H1 (cell line): ENCODE data around the gene GMFB. TPM values are rescaled to one million over a fixed set of nuclear protein-coding genes. Genes with fewer than 3 reads are reported as not detected.

ENCODE experiments used
- CTCF ChIA-PET: fragments of 300-600 bp; sonication (Branson Sonifier 250); formaldehyde crosslinking; loops from one replicate; lab custom pipeline; 2021; ENCODE audit not compliant: partially characterized antibody; lab: Charles Lee
- POLR2A ChIA-PET: fragments of 300-600 bp; sonication (Branson Sonifier 250); formaldehyde crosslinking; loops from one replicate; lab custom pipeline; 2021; ENCODE audit warnings: inconsistent platforms; ENCODE audit not compliant: partially characterized antibody; lab: Charles Lee
- DNase-seq, 2 experiments: peaks; one replicate each; pipeline versions ENCODE4 v3.0.0 to v3.0.0-alpha.2; 2010 to 2022; ENCODE audit warnings: low spot score in 2 of 2, low read depth in 1 of 2, mixed read lengths in 1 of 2
- FAIRE-seq: peaks from 2 replicates; lab custom pipeline; 2011; peaks lifted over from hg19 to GRCh38; lab: Jason Lieb, UNC
- H2AFZ ChIP-seq: 2 replicates; pipeline ENCODE4 v1.8.1; 2012; ENCODE audit warnings: low read length, inconsistent platforms
- H2AK5ac ChIP-seq: 2 replicates; pipeline ENCODE4 v1.6.1; 2013; ENCODE audit warnings: low read depth, low read length
- H2BK120ac ChIP-seq: replicated peaks from 2 replicates; pipeline ENCODE3; 2013; ENCODE audit warnings: low read depth, low read length, inconsistent platforms
- H2BK12ac ChIP-seq: 2 replicates; pipeline ENCODE4 v1.6.1; 2013; ENCODE audit warnings: low read depth, low read length
- H2BK15ac ChIP-seq: 2 replicates; pipeline ENCODE4 v1.6.1; 2013; ENCODE audit warnings: low read length
- H2BK20ac ChIP-seq: 2 replicates; pipeline ENCODE4 v1.6.1; 2013; ENCODE audit warnings: low read length
- H2BK5ac ChIP-seq: 2 replicates; pipeline ENCODE4 v1.6.1; 2013; ENCODE audit warnings: low read depth, low read length
- H3K14ac ChIP-seq: 2 replicates; pipeline ENCODE4 v1.6.1; 2013; ENCODE audit warnings: inconsistent platforms; ENCODE audit not compliant: insufficient read length
- H3K18ac ChIP-seq: 2 replicates; pipeline ENCODE4 v1.6.1; 2013; ENCODE audit warnings: low read length; ENCODE audit errors: extremely low read depth
- H3K23ac ChIP-seq: 2 replicates; pipeline ENCODE4 v1.6.1; 2013; ENCODE audit warnings: inconsistent platforms; ENCODE audit not compliant: insufficient read length
- H3K23me2 ChIP-seq: 2 replicates; pipeline ENCODE4 v1.6.1; 2013; ENCODE audit warnings: low read depth, low read length
- H3K27ac ChIP-seq: 2 replicates; pipeline ENCODE4 v1.6.1; 2011; ENCODE audit warnings: low read depth, low read length, inconsistent platforms
- H3K27me3 ChIP-seq, 4 experiments: replicated peaks in 1 of 4; 1 replicate in 1 of 4; 2 replicates in 3 of 4; pipeline versions ENCODE4 v1.6.1 to v1.8.1; 2011 to 2013; ENCODE audit warnings: low read length in 3 of 4, mild to moderate bottlenecking in 3 of 4, inconsistent platforms in 2 of 4, mixed read lengths in 2 of 4, moderate library complexity in 1 of 4; ENCODE audit not compliant: control insufficient read depth in 3 of 4, insufficient read depth in 3 of 4; ENCODE audit errors: extremely low read depth in 1 of 4
- H3K36me3 ChIP-seq, 4 experiments: 2 replicates each; pipeline versions ENCODE4 v1.6.1 to v1.8.1; 2011 to 2013; ENCODE audit warnings: mild to moderate bottlenecking in 4 of 4, low read length in 3 of 4, moderate library complexity in 2 of 4, control low read depth in 1 of 4, inconsistent platforms in 1 of 4; ENCODE audit not compliant: insufficient read depth in 4 of 4, control insufficient read depth in 2 of 4
- H3K4ac ChIP-seq: replicated peaks from 2 replicates; pipeline ENCODE3; 2013; ENCODE audit warnings: low read length, low read depth, mixed read lengths, inconsistent platforms; ENCODE audit not compliant: insufficient read length
- H3K4me1 ChIP-seq, 4 experiments: replicated peaks in 1 of 4; 1 replicate in 1 of 4; 2 replicates in 3 of 4; pipeline versions ENCODE4 v1.6.1 to v1.8.1; 2011 to 2013; ENCODE audit warnings: low read length in 3 of 4, inconsistent platforms in 2 of 4, mixed read lengths in 1 of 4; ENCODE audit not compliant: insufficient read depth in 4 of 4, control insufficient read depth in 3 of 4
- H3K4me2 ChIP-seq, 2 experiments: 2 replicates each; pipeline versions ENCODE4 v1.6.1 to v1.8.1; 2011 to 2013; ENCODE audit warnings: low read depth in 2 of 2, low read length in 2 of 2, control low read depth in 1 of 2, inconsistent platforms in 1 of 2, mild to moderate bottlenecking in 1 of 2; ENCODE audit not compliant: insufficient read depth in 1 of 2
- H3K4me3 ChIP-seq, 4 experiments: fragments of 200-600, 300-600 bp in 1 of 4; sonication (generic), shearing (Covaris generic), sonication (Bioruptor Twin) in 1 of 4; 2 replicates each; pipeline versions ENCODE4 v1.5.1 to v1.8.1; 2011 to 2016; ENCODE audit warnings: low read length in 4 of 4, low read depth in 3 of 4, control low read depth in 2 of 4, inconsistent platforms in 2 of 4, mild to moderate bottlenecking in 2 of 4, mixed read lengths in 1 of 4, moderate library complexity in 1 of 4; ENCODE audit not compliant: insufficient read depth in 2 of 4; ENCODE audit errors: extremely low read depth in 1 of 4
- H3K56ac ChIP-seq: replicated peaks from 2 replicates; pipeline ENCODE3; 2013; ENCODE audit warnings: low read depth, mild to moderate bottlenecking, mixed read lengths, low read length, inconsistent platforms; ENCODE audit not compliant: insufficient read length
- H3K79me1 ChIP-seq: 2 replicates; pipeline ENCODE4 v1.6.1; 2013; ENCODE audit warnings: low read depth, low read length, control low read depth
- H3K79me2 ChIP-seq, 2 experiments: 2 replicates each; pipeline versions ENCODE4 v1.6.1 to v1.8.1; 2012 to 2013; ENCODE audit warnings: low read length in 2 of 2, mild to moderate bottlenecking in 2 of 2, inconsistent platforms in 1 of 2; ENCODE audit not compliant: insufficient read depth in 2 of 2, control insufficient read depth in 1 of 2
- H3K9ac ChIP-seq, 4 experiments: replicated peaks in 1 of 4; 1 replicate in 1 of 4; 2 replicates in 3 of 4; pipeline versions ENCODE4 v1.6.1 to v1.8.1; 2011 to 2013; ENCODE audit warnings: low read depth in 3 of 4, low read length in 3 of 4, control low read depth in 2 of 4, mild to moderate bottlenecking in 2 of 4, moderate library complexity in 2 of 4, inconsistent platforms in 1 of 4; ENCODE audit errors: extremely low read depth in 1 of 4
- H3K9me3 ChIP-seq, 2 experiments: 2 replicates each; pipeline versions ENCODE4 v1.6.1 to v1.8.1; 2012 to 2013; ENCODE audit warnings: mild to moderate bottlenecking in 2 of 2, moderate library complexity in 2 of 2, control low read depth in 1 of 2, inconsistent platforms in 1 of 2, low read depth in 1 of 2, low read length in 1 of 2, mixed read lengths in 1 of 2; ENCODE audit not compliant: insufficient read depth in 2 of 2
- H4K20me1 ChIP-seq, 2 experiments: replicated peaks in 1 of 2; 2 replicates each; pipeline versions ENCODE3 to v1.8.1; 2011 to 2013; ENCODE audit warnings: inconsistent platforms in 2 of 2, low read length in 2 of 2, mild to moderate bottlenecking in 1 of 2; ENCODE audit not compliant: insufficient read depth in 2 of 2, control insufficient read depth in 1 of 2
- H4K5ac ChIP-seq: 2 replicates; pipeline ENCODE4 v1.6.1; 2013; ENCODE audit warnings: low read length, low read depth, mixed read lengths, inconsistent platforms; ENCODE audit not compliant: insufficient read length
- H4K8ac ChIP-seq: 2 replicates; pipeline ENCODE4 v1.8.0; 2013; ENCODE audit warnings: mild to moderate bottlenecking, moderate library complexity, low read length, inconsistent platforms; ENCODE audit not compliant: insufficient read depth; ENCODE audit errors: extremely low read depth
- H4K91ac ChIP-seq: replicated peaks from 2 replicates; pipeline ENCODE3; 2013; ENCODE audit warnings: low read length, mixed read lengths, inconsistent platforms; ENCODE audit not compliant: insufficient read length
- ATF2 ChIP-seq: IDR thresholded peaks from 2 replicates; pipeline ENCODE4 v1.6.1; 2012; ENCODE audit warnings: low read length, inconsistent platforms
- EGR1 ChIP-seq: IDR thresholded peaks from 2 replicates; pipeline ENCODE4 v1.6.1; 2011; ENCODE audit warnings: low read depth, low read length, borderline replicate concordance
- FOSL1 ChIP-seq: IDR thresholded peaks from 2 replicates; pipeline ENCODE4 v1.6.1; 2011; ENCODE audit warnings: mild to moderate bottlenecking, low read depth, low read length, moderate library complexity; ENCODE audit not compliant: insufficient read depth
- GABPA ChIP-seq: IDR thresholded peaks from 2 replicates; pipeline ENCODE4 v1.6.1; 2011; ENCODE audit warnings: mild to moderate bottlenecking, low read length, moderate library complexity, borderline replicate concordance; ENCODE audit not compliant: insufficient read depth
- KDM1A ChIP-seq: fragments of 200-600, 300-600 bp; sonication (generic); IDR thresholded peaks from 2 replicates; pipeline ENCODE4 v1.7.1; 2016; ENCODE audit warnings: mild to moderate bottlenecking, low read length, borderline replicate concordance
- MAFK ChIP-seq: IDR thresholded peaks from 2 replicates; pipeline ENCODE4 v1.6.1; 2012; ENCODE audit warnings: low read depth, mild to moderate bottlenecking, improper control_type of control experiment, low read length
- POLR2A ChIP-seq, 2 experiments: IDR thresholded peaks; 1 replicate in 1 of 2; 2 replicates in 1 of 2; pipeline ENCODE4 v1.6.1; 2011; ENCODE audit warnings: low read depth in 2 of 2, low read length in 2 of 2, mild to moderate bottlenecking in 2 of 2; ENCODE audit errors: control extremely low read depth in 1 of 2
- RXRA ChIP-seq: IDR thresholded peaks from 2 replicates; pipeline ENCODE4 v1.6.1; 2011; ENCODE audit warnings: low read depth, mild to moderate bottlenecking, low read length, moderate library complexity; ENCODE audit not compliant: insufficient read depth
- SAP30 ChIP-seq: fragments of 300-600 bp; sonication (generic); IDR thresholded peaks from 2 replicates; pipeline ENCODE4 v1.7.1; 2012; ENCODE audit warnings: low read length, moderate library complexity, mild to moderate bottlenecking, inconsistent platforms; ENCODE audit not compliant: insufficient read depth, insufficient replicate concordance
- SIX5 ChIP-seq: IDR thresholded peaks from 2 replicates; pipeline ENCODE4 v1.6.1; 2011; ENCODE audit warnings: mild to moderate bottlenecking, low read depth, low read length
- SP1 ChIP-seq: IDR thresholded peaks from 2 replicates; pipeline ENCODE4 v1.6.1; 2011; ENCODE audit warnings: low read depth, low read length
- SP4 ChIP-seq: IDR thresholded peaks from 2 replicates; pipeline ENCODE4 v1.6.1; 2012; ENCODE audit warnings: low read length, inconsistent platforms
- TCF12 ChIP-seq: IDR thresholded peaks from 2 replicates; pipeline ENCODE4 v1.6.1; 2011; ENCODE audit warnings: low read depth, mild to moderate bottlenecking, low read length
- WGBS, 2 experiments: shearing (Covaris generic) in 1 of 2; methylation state at CpG; one replicate each; pipeline versions ENCODE4 v1.1.6 to v1.1.7; 2013 to 2015; ENCODE audit warnings: low lambda C conversion rate in 2 of 2, mixed read lengths in 2 of 2, inconsistent platforms in 1 of 2, low coverage in 1 of 2, missing lambda C conversion rate in 1 of 2; ENCODE audit not compliant: insufficient replicate concordance in 2 of 2, insufficient coverage in 1 of 2, insufficient read length in 1 of 2; ENCODE audit errors: extremely low coverage in 1 of 2, missing lambda C conversion rate in 1 of 2; 5-methylcytosine and 5-hydroxymethylcytosine counted together
- polyA plus RNA-seq, 7 experiments: library from polyadenylated mRNA; depleted of rRNA in 3 of 7; stranded (reverse) in 5 of 7; unstranded in 2 of 7; fragments of >200 nt in 5 of 7; fragments of 200-250 nt in 2 of 7; gene quantifications; 1 replicate in 5 of 7; 2 replicates in 1 of 7; 4 replicates in 1 of 7; pipeline versions ENCODE4 v1.2.1 to v1.2.3, GENCODE V29; 2011 to 2013; ENCODE audit warnings: missing spikeins in 2 of 7, mixed read lengths in 2 of 7
- total RNA-seq: library from RNA; stranded (reverse); fragmentation: NEBNext Ultra II Directional; extraction: Animal tissue kit (Norgen Biotek cat#: 25700); gene quantifications from 2 replicates; pipeline ENCODE4 v1.2.1, GENCODE V29; 2021

The GMFB gene
- total and polyA plus RNA-seq, 2 of the 8 experiments (the other 6 are each of a cell fraction or from before 2014, with no cell fraction given) = 17.9 to 77.3 TPM

DNA sequence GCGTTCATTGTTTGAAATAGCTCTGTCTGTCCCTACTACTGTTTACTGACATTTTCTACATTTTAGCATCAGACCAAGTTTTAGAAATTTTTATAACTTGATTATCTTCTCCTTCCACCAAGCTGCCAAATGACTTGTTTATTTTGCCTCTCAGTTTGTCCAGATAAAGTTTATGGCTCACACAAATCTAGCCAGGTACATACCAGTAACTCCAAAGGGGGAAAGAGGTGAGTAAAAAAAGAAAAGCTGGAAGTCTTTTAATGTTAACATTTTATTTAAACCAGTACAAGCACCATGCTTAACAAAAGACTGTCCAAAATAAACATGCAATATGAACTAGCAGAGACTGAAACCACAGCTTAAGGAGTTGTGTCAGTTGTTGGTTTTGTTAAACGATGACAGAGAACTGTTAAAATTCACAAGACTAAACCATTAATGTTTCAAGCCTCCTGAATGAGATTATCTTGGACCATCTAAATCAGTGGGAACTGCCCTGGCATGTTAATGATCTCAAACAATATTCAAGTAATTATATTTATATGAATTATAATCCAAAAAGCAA lies 14.5 kb downstream of the GMFB start:
- WGBS, 2 experiments = 93% methylated on average over 2 of the region's 2 CpGs; no CpG with 5 or more reads in 1 of the 2 experiments
- ChIA-PET CTCF (interaction anchor here (0.9 to 3.5 kb wide), 6 partner anchors 10 to 54 kb away, joined by 3 to 15 read pairs (median 4); partner anchors contain the start of gene GMFB), POLR2A (no interaction called here)
- TF ChIP-seq SIX5 (no peak), KDM1A (no peak), SAP30 (no peak), SP1 (no peak), FOSL1 (no peak), SP4 (no peak), ATF2 (no peak), EGR1 (no peak), RXRA (no peak), TCF12 (no peak), GABPA (no peak), POLR2A (IDR thresholded peaks at IDR 0.05; ENCODE audit: control extremely low read depth in 1 of 2, low read depth in 2 of 2, low read length in 2 of 2) (no peak), MAFK (no peak)

More for the DNA sequence above, 14.5 kb downstream of the GMFB start:
- Histone ChIP-seq H3K36me3 (peaks cover 0 to 27% (median 4%) of the 10 kb centered on the region in 4 experiments; a peak in 3 of 8 replicates), H3K4ac (no peak overlapping the region), H3K9ac (no peak overlapping the region), H3K9me3 (no peaks in the 10 kb centered on the region), H2BK5ac (no peak overlapping the region), H4K8ac (no peak overlapping the region), H3K18ac (no peak overlapping the region), H4K5ac (no peak overlapping the region), H3K27ac (no peak overlapping the region), H3K27me3 (no peaks in the 10 kb centered on the region), H2BK20ac (no peak overlapping the region), H3K79me1 (no peaks in the 10 kb centered on the region), H2AK5ac (no peak overlapping the region), H4K91ac (no peak overlapping the region), H3K4me3 (no peak overlapping the region), H2AFZ (no peak overlapping the region), H3K14ac (no peak overlapping the region), H3K4me2 (no peak overlapping the region), H4K20me1 (no peaks in the 10 kb centered on the region), H3K4me1 (no peaks in the 10 kb centered on the region; a peak in 1 of 7 replicates), H3K56ac (no peak overlapping the region), H2BK15ac (no peak overlapping the region), H3K23me2 (no peaks in the 10 kb centered on the region), H3K79me2 (no peaks in the 10 kb centered on the region), H2BK120ac (no peak overlapping the region), H3K23ac (no peak overlapping the region), H2BK12ac (no peak overlapping the region)
- FAIRE-seq = no peak
- DNase-seq = no peak
